HepG2 (cell line): ENCODE measurements around the gene CYTH1. TPM values are rescaled to one million over a fixed set of nuclear protein-coding genes. Genes with fewer than 3 reads are reported as not detected.

ENCODE experiments used
- EHMT2 ChIP-seq: fragments of 200-600 bp; sonication (generic); IDR thresholded peaks from 2 replicates; pipeline ENCODE4 v1.7.0; 2017; ENCODE audit warnings: antibody characterized with exemption, low read depth, low read length, borderline replicate concordance
- GZF1 ChIP-seq: sonication (generic); formaldehyde crosslinking; IDR thresholded peaks from 2 replicates; pipeline ENCODE4 v1.5.1; 2020; ENCODE audit warnings: mild to moderate bottlenecking, missing genetic modification reagents
- HOXA3 ChIP-seq: sonication (generic); formaldehyde crosslinking; IDR thresholded peaks from 2 replicates; pipeline ENCODE4 v1.5.0; 2020; ENCODE audit warnings: missing genetic modification reagents
- JUNB ChIP-seq: sonication (generic); formaldehyde crosslinking; IDR thresholded peaks from 2 replicates; pipeline ENCODE4 v1.8.0; 2022; ENCODE audit warnings: missing genetic modification reagents, mild to moderate bottlenecking, borderline replicate concordance
- KDM6A ChIP-seq: IDR thresholded peaks from 2 replicates; pipeline ENCODE4 v1.6.1; 2016; ENCODE audit warnings: low read depth
- MTF2 ChIP-seq: sonication (generic); formaldehyde crosslinking; IDR thresholded peaks from 2 replicates; pipeline ENCODE4 v1.5.0; 2020; ENCODE audit warnings: missing genetic modification reagents, borderline replicate concordance
- NFIB ChIP-seq: sonication (generic); formaldehyde crosslinking; IDR thresholded peaks from 2 replicates; pipeline ENCODE4 v1.9.0; 2021; ENCODE audit warnings: missing genetic modification reagents, mild to moderate bottlenecking, borderline replicate concordance
- NPAS2 ChIP-seq: sonication (generic); formaldehyde crosslinking; IDR thresholded peaks from 2 replicates; pipeline ENCODE4 v1.8.0; 2022; ENCODE audit warnings: mild to moderate bottlenecking, missing genetic modification reagents, borderline replicate concordance
- NR3C1 ChIP-seq: sonication (generic); formaldehyde crosslinking; IDR thresholded peaks from 2 replicates; pipeline ENCODE4 v1.4.0; 2020; ENCODE audit warnings: missing genetic modification reagents
- RFXANK ChIP-seq: IDR thresholded peaks from 2 replicates; pipeline ENCODE4 v1.6.1; 2016
- SALL1 ChIP-seq: sonication (generic); formaldehyde crosslinking; IDR thresholded peaks from 2 replicates; pipeline ENCODE4 v1.8.0; 2022; ENCODE audit warnings: mild to moderate bottlenecking, missing genetic modification reagents
- YY1 ChIP-seq: IDR thresholded peaks from 2 replicates; pipeline ENCODE4 v1.6.1; 2011; ENCODE audit warnings: low read length, low read depth, moderate library complexity, mild to moderate bottlenecking; ENCODE audit not compliant: insufficient read depth, insufficient replicate concordance
- ZNF224 ChIP-seq: sonication (generic); formaldehyde crosslinking; IDR thresholded peaks from 2 replicates; pipeline ENCODE4 v1.5.0; 2020; ENCODE audit warnings: mild to moderate bottlenecking, missing genetic modification reagents
- ZNF33B ChIP-seq: sonication (generic); formaldehyde crosslinking; IDR thresholded peaks from 2 replicates; pipeline ENCODE4 v1.5.1; 2020; ENCODE audit warnings: mild to moderate bottlenecking, missing genetic modification reagents
- ZNF564 ChIP-seq: sonication (generic); formaldehyde crosslinking; IDR thresholded peaks from 2 replicates; pipeline ENCODE4 v1.8.1; 2023; ENCODE audit warnings: mild to moderate bottlenecking, missing genetic modification reagents
- polyA plus RNA-seq, 8 experiments: library from polyadenylated mRNA; depleted of rRNA in 3 of 8; stranded (reverse) in 7 of 8; unstranded in 1 of 8; fragments of >200 nt; fragmentation: Illumina TruSeq in 4 of 8; extraction: Trizol in 4 of 8; gene quantifications; 2 replicates each; pipeline versions ENCODE4 v1.2.1 to v1.2.3, GENCODE V29; 2011 to 2016; ENCODE audit warnings: low read depth in 4 of 8, missing spikeins in 1 of 8, mixed read lengths in 1 of 8; ENCODE audit not compliant: insufficient read depth in 1 of 8
- total RNA-seq, 5 experiments: library from RNA; depleted of rRNA; stranded (reverse); fragments of >200 nt; fragmentation: Illumina TruSeq; extraction: Trizol; gene quantifications; 2 replicates each; pipeline ENCODE4 v1.2.3, GENCODE V29; 2016; ENCODE audit warnings: low read depth in 1 of 5
- TF ChIP-seq, protein P1 (sequence below): sonication (generic); formaldehyde crosslinking; IDR thresholded peaks from 2 replicates; pipeline ENCODE4 v1.5.0; 2020; ENCODE audit warnings: mild to moderate bottlenecking, missing genetic modification reagents, borderline replicate concordance
- TF ChIP-seq, protein P2 (sequence below): sonication (generic); formaldehyde crosslinking; IDR thresholded peaks from 2 replicates; pipeline ENCODE4 v1.8.0; 2022; ENCODE audit warnings: mild to moderate bottlenecking, missing genetic modification reagents
- TF ChIP-seq, protein P3 (sequence below): sonication (generic); formaldehyde crosslinking; IDR thresholded peaks from 2 replicates; pipeline ENCODE4 v1.5.0; 2020; ENCODE audit warnings: mild to moderate bottlenecking, missing genetic modification reagents, moderate library complexity
- TF ChIP-seq, protein P4 (sequence below): IDR thresholded peaks from 2 replicates; pipeline ENCODE4 v1.6.1; 2016; ENCODE audit warnings: missing compliant biosample characterization, missing genetic modification reagents, borderline replicate concordance

CYTH1 gene
- total and polyA plus RNA-seq, 2 of the 13 experiments (the other 11 are each of a cell fraction or from before 2014, with no cell fraction given) = 20.1 to 48.9 TPM

DNA sequence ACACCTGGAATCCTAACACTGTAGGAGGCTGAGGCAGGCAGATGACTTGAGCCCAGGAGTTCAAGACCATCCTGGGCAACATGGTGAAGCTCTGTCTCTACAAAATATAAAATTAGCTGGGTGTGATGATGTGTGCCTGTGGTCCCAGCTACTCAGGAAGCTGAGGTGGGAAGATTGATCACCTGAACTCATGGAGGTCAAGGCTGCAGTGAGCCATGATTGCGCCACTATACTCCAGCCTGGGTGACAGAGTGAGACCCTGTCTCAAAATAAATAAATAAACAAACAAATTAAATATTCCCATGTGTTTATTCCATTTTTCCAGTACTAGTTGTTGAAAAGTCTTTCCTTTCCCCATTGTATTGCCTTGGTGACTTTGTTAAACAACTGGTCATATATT is 130.0 kb downstream of the CYTH1 start (continued):
- TF ChIP-seq, protein P1, sequence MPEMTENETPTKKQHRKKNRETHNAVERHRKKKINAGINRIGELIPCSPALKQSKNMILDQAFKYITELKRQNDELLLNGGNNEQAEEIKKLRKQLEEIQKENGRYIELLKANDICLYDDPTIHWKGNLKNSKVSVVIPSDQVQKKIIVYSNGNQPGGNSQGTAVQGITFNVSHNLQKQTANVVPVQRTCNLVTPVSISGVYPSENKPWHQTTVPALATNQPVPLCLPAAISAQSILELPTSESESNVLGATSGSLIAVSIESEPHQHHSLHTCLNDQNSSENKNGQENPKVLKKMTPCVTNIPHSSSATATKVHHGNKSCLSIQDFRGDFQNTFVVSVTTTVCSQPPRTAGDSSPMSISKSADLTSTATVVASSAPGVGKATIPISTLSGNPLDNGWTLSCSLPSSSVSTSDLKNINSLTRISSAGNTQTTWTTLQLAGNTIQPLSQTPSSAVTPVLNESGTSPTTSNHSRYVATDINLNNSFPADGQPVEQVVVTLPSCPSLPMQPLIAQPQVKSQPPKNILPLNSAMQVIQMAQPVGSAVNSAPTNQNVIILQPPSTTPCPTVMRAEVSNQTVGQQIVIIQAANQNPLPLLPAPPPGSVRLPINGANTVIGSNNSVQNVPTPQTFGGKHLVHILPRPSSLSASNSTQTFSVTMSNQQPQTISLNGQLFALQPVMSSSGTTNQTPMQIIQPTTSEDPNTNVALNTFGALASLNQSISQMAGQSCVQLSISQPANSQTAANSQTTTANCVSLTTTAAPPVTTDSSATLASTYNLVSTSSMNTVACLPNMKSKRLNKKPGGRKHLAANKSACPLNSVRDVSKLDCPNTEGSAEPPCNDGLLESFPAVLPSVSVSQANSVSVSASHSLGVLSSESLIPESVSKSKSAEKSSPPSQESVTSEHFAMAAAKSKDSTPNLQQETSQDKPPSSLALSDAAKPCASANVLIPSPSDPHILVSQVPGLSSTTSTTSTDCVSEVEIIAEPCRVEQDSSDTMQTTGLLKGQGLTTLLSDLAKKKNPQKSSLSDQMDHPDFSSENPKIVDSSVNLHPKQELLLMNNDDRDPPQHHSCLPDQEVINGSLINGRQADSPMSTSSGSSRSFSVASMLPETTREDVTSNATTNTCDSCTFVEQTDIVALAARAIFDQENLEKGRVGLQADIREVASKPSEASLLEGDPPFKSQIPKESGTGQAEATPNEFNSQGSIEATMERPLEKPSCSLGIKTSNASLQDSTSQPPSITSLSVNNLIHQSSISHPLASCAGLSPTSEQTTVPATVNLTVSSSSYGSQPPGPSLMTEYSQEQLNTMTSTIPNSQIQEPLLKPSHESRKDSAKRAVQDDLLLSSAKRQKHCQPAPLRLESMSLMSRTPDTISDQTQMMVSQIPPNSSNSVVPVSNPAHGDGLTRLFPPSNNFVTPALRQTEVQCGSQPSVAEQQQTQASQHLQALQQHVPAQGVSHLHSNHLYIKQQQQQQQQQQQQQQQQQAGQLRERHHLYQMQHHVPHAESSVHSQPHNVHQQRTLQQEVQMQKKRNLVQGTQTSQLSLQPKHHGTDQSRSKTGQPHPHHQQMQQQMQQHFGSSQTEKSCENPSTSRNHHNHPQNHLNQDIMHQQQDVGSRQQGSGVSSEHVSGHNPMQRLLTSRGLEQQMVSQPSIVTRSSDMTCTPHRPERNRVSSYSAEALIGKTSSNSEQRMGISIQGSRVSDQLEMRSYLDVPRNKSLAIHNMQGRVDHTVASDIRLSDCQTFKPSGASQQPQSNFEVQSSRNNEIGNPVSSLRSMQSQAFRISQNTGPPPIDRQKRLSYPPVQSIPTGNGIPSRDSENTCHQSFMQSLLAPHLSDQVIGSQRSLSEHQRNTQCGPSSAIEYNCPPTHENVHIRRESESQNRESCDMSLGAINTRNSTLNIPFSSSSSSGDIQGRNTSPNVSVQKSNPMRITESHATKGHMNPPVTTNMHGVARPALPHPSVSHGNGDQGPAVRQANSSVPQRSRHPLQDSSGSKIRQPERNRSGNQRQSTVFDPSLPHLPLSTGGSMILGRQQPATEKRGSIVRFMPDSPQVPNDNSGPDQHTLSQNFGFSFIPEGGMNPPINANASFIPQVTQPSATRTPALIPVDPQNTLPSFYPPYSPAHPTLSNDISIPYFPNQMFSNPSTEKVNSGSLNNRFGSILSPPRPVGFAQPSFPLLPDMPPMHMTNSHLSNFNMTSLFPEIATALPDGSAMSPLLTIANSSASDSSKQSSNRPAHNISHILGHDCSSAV (CRISPR knock-in tag) = no peak
- no peak for TF ChIP-seq JUNB (CRISPR knock-in tag)
- no peak for TF ChIP-seq ZNF564 (CRISPR knock-in tag)
- TF ChIP-seq, protein P2, sequence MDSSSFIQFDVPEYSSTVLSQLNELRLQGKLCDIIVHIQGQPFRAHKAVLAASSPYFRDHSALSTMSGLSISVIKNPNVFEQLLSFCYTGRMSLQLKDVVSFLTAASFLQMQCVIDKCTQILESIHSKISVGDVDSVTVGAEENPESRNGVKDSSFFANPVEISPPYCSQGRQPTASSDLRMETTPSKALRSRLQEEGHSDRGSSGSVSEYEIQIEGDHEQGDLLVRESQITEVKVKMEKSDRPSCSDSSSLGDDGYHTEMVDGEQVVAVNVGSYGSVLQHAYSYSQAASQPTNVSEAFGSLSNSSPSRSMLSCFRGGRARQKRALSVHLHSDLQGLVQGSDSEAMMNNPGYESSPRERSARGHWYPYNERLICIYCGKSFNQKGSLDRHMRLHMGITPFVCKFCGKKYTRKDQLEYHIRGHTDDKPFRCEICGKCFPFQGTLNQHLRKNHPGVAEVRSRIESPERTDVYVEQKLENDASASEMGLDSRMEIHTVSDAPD (CRISPR knock-in tag) = no peak
- TF ChIP-seq RFXANK (CRISPR knock-in tag) = no peak
- TF ChIP-seq HOXA3 (CRISPR knock-in tag) = peak; percentile 78
- no peak for TF ChIP-seq YY1
- TF ChIP-seq, protein P3, sequence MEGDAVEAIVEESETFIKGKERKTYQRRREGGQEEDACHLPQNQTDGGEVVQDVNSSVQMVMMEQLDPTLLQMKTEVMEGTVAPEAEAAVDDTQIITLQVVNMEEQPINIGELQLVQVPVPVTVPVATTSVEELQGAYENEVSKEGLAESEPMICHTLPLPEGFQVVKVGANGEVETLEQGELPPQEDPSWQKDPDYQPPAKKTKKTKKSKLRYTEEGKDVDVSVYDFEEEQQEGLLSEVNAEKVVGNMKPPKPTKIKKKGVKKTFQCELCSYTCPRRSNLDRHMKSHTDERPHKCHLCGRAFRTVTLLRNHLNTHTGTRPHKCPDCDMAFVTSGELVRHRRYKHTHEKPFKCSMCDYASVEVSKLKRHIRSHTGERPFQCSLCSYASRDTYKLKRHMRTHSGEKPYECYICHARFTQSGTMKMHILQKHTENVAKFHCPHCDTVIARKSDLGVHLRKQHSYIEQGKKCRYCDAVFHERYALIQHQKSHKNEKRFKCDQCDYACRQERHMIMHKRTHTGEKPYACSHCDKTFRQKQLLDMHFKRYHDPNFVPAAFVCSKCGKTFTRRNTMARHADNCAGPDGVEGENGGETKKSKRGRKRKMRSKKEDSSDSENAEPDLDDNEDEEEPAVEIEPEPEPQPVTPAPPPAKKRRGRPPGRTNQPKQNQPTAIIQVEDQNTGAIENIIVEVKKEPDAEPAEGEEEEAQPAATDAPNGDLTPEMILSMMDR (CRISPR knock-in tag) = no peak
- no peak for TF ChIP-seq NPAS2 (CRISPR knock-in tag)
- TF ChIP-seq KDM6A (CRISPR knock-in tag) = no peak
- TF ChIP-seq ZNF33B (CRISPR knock-in tag) = no peak
- TF ChIP-seq NFIB (CRISPR knock-in tag) = no peak
- no peak for TF ChIP-seq NR3C1
- TF ChIP-seq GZF1 (CRISPR knock-in tag) = no peak
- TF ChIP-seq, protein P4, sequence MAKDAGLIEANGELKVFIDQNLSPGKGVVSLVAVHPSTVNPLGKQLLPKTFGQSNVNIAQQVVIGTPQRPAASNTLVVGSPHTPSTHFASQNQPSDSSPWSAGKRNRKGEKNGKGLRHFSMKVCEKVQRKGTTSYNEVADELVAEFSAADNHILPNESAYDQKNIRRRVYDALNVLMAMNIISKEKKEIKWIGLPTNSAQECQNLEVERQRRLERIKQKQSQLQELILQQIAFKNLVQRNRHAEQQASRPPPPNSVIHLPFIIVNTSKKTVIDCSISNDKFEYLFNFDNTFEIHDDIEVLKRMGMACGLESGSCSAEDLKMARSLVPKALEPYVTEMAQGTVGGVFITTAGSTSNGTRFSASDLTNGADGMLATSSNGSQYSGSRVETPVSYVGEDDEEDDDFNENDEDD (CRISPR knock-in tag) = no peak
- TF ChIP-seq SALL1 (CRISPR knock-in tag) = peak; percentile 74
- no peak for TF ChIP-seq EHMT2
- TF ChIP-seq MTF2 = no peak
- TF ChIP-seq ZNF224 (CRISPR knock-in tag) = no peak
